Natural killer cell (primary cell): ENCODE measurements around the gene PPP1R18. TPM values are rescaled to one million over a fixed set of nuclear protein-coding genes. Genes with fewer than 3 reads are reported as not detected.

Experiments used
- ATAC-seq, 3 donors: fragments of 150-1000 bp in 2 of 3; fragments of 200-7000 bp in 1 of 3; cut with Tn5 transposase; 1 replicate in 1 of 3; 2 replicates in 2 of 3; pipeline ENCODE4 v1.10.0; 2021; ENCODE audit warnings: mild to moderate bottlenecking in 2 of 3, moderate library complexity in 2 of 3
- DNase-seq, 2 donors: peaks; one replicate each; pipeline versions ENCODE4 v3.0.0 to v3.0.0-alpha.2; 2013 to 2021; ENCODE audit warnings: mixed read lengths in 1 of 2
- H3K27ac ChIP-seq: one replicate; pipeline ENCODE4 v1.5.1; 2013; ENCODE audit warnings: mild to moderate bottlenecking, low read length
- H3K27me3 ChIP-seq: one replicate; pipeline ENCODE4 v1.6.1; 2013; ENCODE audit warnings: low read length; ENCODE audit not compliant: control insufficient read depth, insufficient read depth
- H3K36me3 ChIP-seq: one replicate; pipeline ENCODE4 v1.6.1; 2013; ENCODE audit warnings: low read length; ENCODE audit not compliant: control insufficient read depth, insufficient read depth
- H3K4me1 ChIP-seq: one replicate; pipeline ENCODE4 v1.6.1; 2013; ENCODE audit warnings: low read length; ENCODE audit not compliant: control insufficient read depth, insufficient read depth
- H3K4me3 ChIP-seq: one replicate; pipeline ENCODE4 v1.5.1; 2013; ENCODE audit warnings: low read length
- H3K9me3 ChIP-seq: one replicate; pipeline ENCODE4 v1.6.1; 2013; ENCODE audit warnings: low read length; ENCODE audit not compliant: control insufficient read depth, insufficient read depth
- H3K27ac Mint-ChIP-seq, 2 donors: one replicate each; pipeline ENCODE4 v1.8.0; 2022; ENCODE audit warnings: mild to moderate bottlenecking in 2 of 2, mixed read lengths in 2 of 2, moderate library complexity in 1 of 2
- H3K27me3 Mint-ChIP-seq, 2 donors: one replicate each; pipeline ENCODE4 v1.8.0; 2022; ENCODE audit warnings: low read depth in 2 of 2, mixed read lengths in 2 of 2
- H3K36me3 Mint-ChIP-seq: one replicate; pipeline ENCODE4 v1.8.0; 2022; ENCODE audit warnings: mixed read lengths
- H3K4me1 Mint-ChIP-seq, 2 donors: one replicate each; pipeline ENCODE4 v1.8.0; 2022; ENCODE audit warnings: mixed read lengths in 2 of 2
- H3K4me3 Mint-ChIP-seq: one replicate; pipeline ENCODE4 v1.8.0; 2022; ENCODE audit warnings: mild to moderate bottlenecking, moderate library complexity, mixed read lengths
- H3K9me3 Mint-ChIP-seq, 2 donors: one replicate each; pipeline ENCODE4 v1.8.0; 2022; ENCODE audit warnings: mixed read lengths in 2 of 2
- CTCF ChIP-seq: fragments of 200-600 bp; IDR thresholded peaks from one replicate; pipeline ENCODE4 v1.8.0; 2022; ENCODE audit warnings: antibody characterized with exemption
- WGBS: methylation state at CpG from one replicate; pipeline ENCODE4 v1.1.7; 2013; ENCODE audit warnings: missing lambda C conversion rate; ENCODE audit not compliant: insufficient coverage; 5-methylcytosine and 5-hydroxymethylcytosine counted together
- intact Hi-C: fragments of 100-400 bp; cut with micrococcal nuclease; formaldehyde crosslinking; loops from one replicate; pipeline ENCODE4 v1.14.2; 2022
- total RNA-seq, 4 donors: library from RNA; stranded (reverse); fragments of 120-200 nt in 1 of 4; gene quantifications; one replicate each; pipeline versions ENCODE4 v1.2.3 to v1.2.4, GENCODE V29; 2013 to 2022

Gene PPP1R18
- total RNA-seq, 3 donors from 2014 or later (not counting 1 experiment from before 2014, with no cell fraction given) = 183 to 260 (median 219) TPM

GRCh38 chr6:30635834-30636233 lies 50.6 kb downstream of the PPP1R18 start:
- no peaks in the 10 kb centered on the region for H3K4me1 ChIP-seq
- no peak for TF ChIP-seq CTCF
- H3K27ac ChIP-seq = no peak overlapping the region
- H3K36me3 ChIP-seq = peaks cover 5% of the 10 kb centered on the region
- ATAC-seq = no peak
- Mint-ChIP-seq H3K27me3 (no peaks in the 10 kb centered on the region), H3K27ac (no peak overlapping the region), H3K4me1 (peaks cover 0 to under 1% of the 10 kb centered on the region in 2 donors), H3K9me3 (no peaks in the 10 kb centered on the region), H3K4me3 (no peak overlapping the region), H3K36me3 (no peaks in the 10 kb centered on the region)
- H3K4me3 ChIP-seq = no peak overlapping the region
- no peaks in the 10 kb centered on the region for H3K9me3 ChIP-seq
- DNase-seq = no peak
- WGBS = 96% methylated on average over 3 of the region's 3 CpGs
- intact Hi-C loops = no loop called here
- H3K27me3 ChIP-seq = no peaks in the 10 kb centered on the region

- H3K4me3 Mint-ChIP-seq = peak within 1 kb of the TSS; percentile 90
- Histone ChIP-seq H3K27ac (peak within 1 kb of the TSS; percentile 87), H3K4me1 (peaks cover 15% of the 10 kb centered on the region), H3K9me3 (no peaks in the 10 kb centered on the region), H3K4me3 (peak within 1 kb of the TSS; percentile 63), H3K27me3 (no peaks in the 10 kb centered on the region), H3K36me3 (peaks cover 37% of the 10 kb centered on the region)
- DNase-seq (peak; percentile 87 to 95), ATAC-seq (peak; percentile 98 to 99 (median 99))
- no peaks in the 10 kb centered on the region for H3K27me3 Mint-ChIP-seq
- 5% methylated on average over 36 of the region's 36 CpGs for WGBS
- H3K27ac Mint-ChIP-seq = peak within 1 kb of the TSS; percentile 94 to 96
- no peaks in the 10 kb centered on the region for H3K9me3 Mint-ChIP-seq
- TF ChIP-seq CTCF = peak; percentile 55
- H3K36me3 Mint-ChIP-seq = no peaks in the 10 kb centered on the region
- intact Hi-C loops = loop anchor here (1.0 to 2.0 kb wide), 2 partner anchors 9 to 46 kb away; partner anchors contain the start of genes DHX16, MRPS18B and PPP1R10
- peaks cover 23 to 27% of the 10 kb centered on the region in 2 donors for H3K4me1 Mint-ChIP-seq
Observed at GRCh38 chr6:30626484-30627366, 59.7 kb downstream of the PPP1R18 start, which contains the start of gene ATAT1. ATAT1 (plus strand) TSS chr6:30626874.

Other genes starting within 250 kb of the PPP1R18 start
- 1,000 to 10,000 TPM; 1,807 to 2,048 (median 1,904) TPM for gene HLA-E, start 197.1 kb downstream of the PPP1R18 start, total RNA-seq
- gene GNL1, start 130.2 kb downstream of the PPP1R18 start, total RNA-seq = 100 to 1,000 TPM; 137 to 208 (median 187) TPM
- 10 to 100 TPM in 2 of 3 donors, 1 to 10 TPM in 1; 9.5 to 14.8 (median 13.9) TPM for gene PRR3, start 129.3 kb downstream of the PPP1R18 start, total RNA-seq
- 100 to 1,000 TPM in 2 of 3 donors, 10 to 100 TPM in 1; 91.4 to 138 (median 138) TPM for gene ABCF1, start 115.2 kb downstream of the PPP1R18 start, total RNA-seq
- 100 to 1,000 TPM; 151 to 222 (median 174) TPM for gene PPP1R10, start 69.4 kb downstream of the PPP1R18 start, total RNA-seq
- gene MRPS18B, start 68.8 kb downstream of the PPP1R18 start, total RNA-seq = 10 to 100 TPM; 14.2 to 19.9 (median 16.6) TPM
- 10 to 100 TPM in 1 of 3 donors, 1 to 10 TPM in 2; 8.1 to 10.8 (median 8.9) TPM for gene ATAT1, start 59.8 kb downstream of the PPP1R18 start, total RNA-seq
- gene C6orf136, start 39.5 kb downstream of the PPP1R18 start, total RNA-seq = 10 to 100 TPM; 39.4 to 51.4 (median 50.9) TPM
- 10 to 100 TPM; 27.3 to 35.7 (median 27.7) TPM for gene DHX16, start 13.6 kb downstream of the PPP1R18 start, total RNA-seq
- gene NRM, start 4.3 kb upstream of the PPP1R18 start, total RNA-seq = 1 to 10 TPM; 7.4 to 8.9 (median 8.7) TPM
- gene MDC1, start 30.6 kb upstream of the PPP1R18 start, total RNA-seq = 10 to 100 TPM; 61.2 to 77.0 (median 64.5) TPM
- 100 to 1,000 TPM; 121 to 168 (median 127) TPM for gene TUBB, start 33.7 kb upstream of the PPP1R18 start, total RNA-seq
- gene FLOT1, start 56.0 kb upstream of the PPP1R18 start, total RNA-seq = 100 to 1,000 TPM in 1 of 3 donors, 10 to 100 TPM in 2; 73.1 to 113 (median 94.2) TPM
- 100 to 1,000 TPM in 1 of 3 donors, 10 to 100 TPM in 2; 39.7 to 105 (median 66.5) TPM for gene IER3, start 57.9 kb upstream of the PPP1R18 start, total RNA-seq
- gene DDR1, start 197.9 kb upstream of the PPP1R18 start, total RNA-seq = 1 to 10 TPM; 2.6 to 7.4 (median 5.2) TPM
- gene GTF2H4, start 221.6 kb upstream of the PPP1R18 start, total RNA-seq = 10 to 100 TPM; 13.5 to 17.9 (median 15.7) TPM
- gene VARS2, start 227.6 kb upstream of the PPP1R18 start, total RNA-seq = 10 to 100 TPM; 16.9 to 36.7 (median 24.5) TPM
- gene SFTA2, start 245.5 kb upstream of the PPP1R18 start, total RNA-seq = not detected